GM18520 (cell line): Measurements from ENCODE around the gene CORO2B.

Experiments used
- ATAC-seq: cut with Tn5 transposase; IDR thresholded peaks from one replicate; pipeline ENCODE4 v1.9.1; 2021; ENCODE audit not compliant: unreplicated experiment

Gene CORO2B

GRCh38 chr15:68572309-68572708 lies 6.5 kb upstream of the CORO2B start:
- ATAC-seq, result no peak

GRCh38 chr15:68572921-68573320 lies 5.9 kb upstream of the CORO2B start:
- no peak for ATAC-seq

- ATAC-seq, result no peak
Observed at GRCh38 chr15:68574046-68574445, 4.7 kb upstream of the CORO2B start.

- ATAC-seq, result no peak
Observed at GRCh38 chr15:68574629-68575028, 4.2 kb upstream of the CORO2B start.

- ATAC-seq, result no peak
Observed at GRCh38 chr15:68576235-68576892, 2.4 kb upstream of the CORO2B start.

- ATAC-seq, result no peak
Observed at GRCh38 chr15:68578175-68578979, 416 bp upstream of the CORO2B start.

- no peak for ATAC-seq
Observed at GRCh38 chr15:68580026-68580882, 1.5 kb downstream of the CORO2B start.

GRCh38 chr15:68580883-68581155 lies 2.0 kb downstream of the CORO2B start:
- no peak for ATAC-seq

GRCh38 chr15:68581725-68582124 lies 2.9 kb downstream of the CORO2B start:
- no peak for ATAC-seq

GRCh38 chr15:68582236-68582635 lies 3.4 kb downstream of the CORO2B start:
- no peak for ATAC-seq

GRCh38 chr15:68582864-68583263 lies 4.1 kb downstream of the CORO2B start:
- ATAC-seq, result no peak

- no peak for ATAC-seq
Observed at GRCh38 chr15:68583321-68583720, 4.5 kb downstream of the CORO2B start.

- ATAC-seq, result no peak
Observed at GRCh38 chr15:68583936-68584755, 5.4 kb downstream of the CORO2B start.

- no peak for ATAC-seq
Observed at GRCh38 chr15:68584756-68585573, 6.2 kb downstream of the CORO2B start.

- no peak for ATAC-seq
Observed at GRCh38 chr15:68585574-68586273, 6.9 kb downstream of the CORO2B start.

- ATAC-seq, result no peak
Observed at GRCh38 chr15:68586274-68586961, 7.6 kb downstream of the CORO2B start.

- ATAC-seq, result no peak
Observed at GRCh38 chr15:68587769-68588385, 9.1 kb downstream of the CORO2B start.

GRCh38 chr15:68589053-68589452 lies 10.3 kb downstream of the CORO2B start:
- ATAC-seq, result no peak
